GM18520 (cell line): Measurements from ENCODE around the gene TRAF3IP1.
"Not testable (repeated sequence)": the region's sequence is repeated elsewhere in the genome, so short reads cannot be mapped to it uniquely, and the experiment has no call there.

Experiments
- ATAC-seq: cut with Tn5 transposase; IDR thresholded peaks from one replicate; pipeline ENCODE4 v1.9.1; 2021; ENCODE audit not compliant: unreplicated experiment

TRAF3IP1 gene

DNA sequence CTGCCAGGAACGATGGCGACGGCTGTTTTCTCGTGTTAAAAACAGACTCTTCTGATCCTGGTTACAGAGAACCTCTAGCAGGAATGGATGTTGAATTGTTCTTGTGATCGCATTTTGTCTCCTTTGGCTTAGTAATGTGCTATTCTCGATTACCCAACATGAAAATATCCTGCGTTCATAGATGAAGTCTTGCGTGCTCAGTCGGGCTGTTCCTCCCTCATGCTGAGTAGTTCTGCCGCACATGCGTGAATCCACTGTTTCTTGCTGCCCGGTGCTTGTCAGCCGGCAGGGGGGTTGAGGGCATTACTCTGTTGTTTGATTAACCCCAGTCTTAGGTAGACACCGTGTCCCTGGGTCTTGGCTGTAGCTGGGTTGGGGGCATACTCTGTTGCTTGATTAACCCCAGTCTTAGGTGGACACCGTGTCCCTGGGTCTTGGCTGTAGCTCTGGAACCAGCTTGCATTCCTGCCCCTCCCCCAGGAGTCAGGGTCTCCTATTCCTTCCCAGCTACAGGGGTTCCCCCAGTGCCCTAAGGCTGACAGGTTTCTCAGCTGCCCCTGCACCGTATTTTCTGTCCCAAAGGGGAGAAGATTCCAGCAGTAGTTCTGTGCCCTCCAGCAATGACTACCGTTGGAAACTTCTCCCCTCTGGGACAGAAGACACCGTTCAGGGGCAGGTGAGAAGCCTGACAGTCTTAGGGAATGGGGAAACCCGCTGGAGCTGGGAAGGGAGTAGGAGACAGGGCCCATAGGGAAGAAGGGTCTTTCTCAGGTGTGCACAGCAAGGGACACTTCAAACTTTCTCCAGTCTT is 84.3 kb downstream of the TRAF3IP1 start:
- no peak for ATAC-seq

DNA sequence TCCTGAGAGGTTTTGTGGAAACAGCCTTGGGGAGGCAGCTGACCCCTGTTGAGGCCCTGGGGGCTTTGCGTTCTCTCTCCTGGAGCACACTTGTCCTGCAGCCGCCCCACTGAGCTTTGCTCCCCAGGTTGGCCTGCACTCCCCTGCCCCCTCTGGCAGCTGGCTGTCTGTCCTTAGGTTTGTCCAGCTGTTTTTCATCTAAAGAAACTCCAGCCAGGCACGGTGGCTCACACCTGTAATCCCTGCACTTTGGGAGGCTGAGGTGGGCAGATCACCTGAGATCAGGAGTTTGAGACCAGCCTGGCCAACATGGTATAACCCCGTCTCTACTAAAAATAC is 84.9 kb downstream of the TRAF3IP1 start:
- not testable (repeated sequence) for ATAC-seq

DNA sequence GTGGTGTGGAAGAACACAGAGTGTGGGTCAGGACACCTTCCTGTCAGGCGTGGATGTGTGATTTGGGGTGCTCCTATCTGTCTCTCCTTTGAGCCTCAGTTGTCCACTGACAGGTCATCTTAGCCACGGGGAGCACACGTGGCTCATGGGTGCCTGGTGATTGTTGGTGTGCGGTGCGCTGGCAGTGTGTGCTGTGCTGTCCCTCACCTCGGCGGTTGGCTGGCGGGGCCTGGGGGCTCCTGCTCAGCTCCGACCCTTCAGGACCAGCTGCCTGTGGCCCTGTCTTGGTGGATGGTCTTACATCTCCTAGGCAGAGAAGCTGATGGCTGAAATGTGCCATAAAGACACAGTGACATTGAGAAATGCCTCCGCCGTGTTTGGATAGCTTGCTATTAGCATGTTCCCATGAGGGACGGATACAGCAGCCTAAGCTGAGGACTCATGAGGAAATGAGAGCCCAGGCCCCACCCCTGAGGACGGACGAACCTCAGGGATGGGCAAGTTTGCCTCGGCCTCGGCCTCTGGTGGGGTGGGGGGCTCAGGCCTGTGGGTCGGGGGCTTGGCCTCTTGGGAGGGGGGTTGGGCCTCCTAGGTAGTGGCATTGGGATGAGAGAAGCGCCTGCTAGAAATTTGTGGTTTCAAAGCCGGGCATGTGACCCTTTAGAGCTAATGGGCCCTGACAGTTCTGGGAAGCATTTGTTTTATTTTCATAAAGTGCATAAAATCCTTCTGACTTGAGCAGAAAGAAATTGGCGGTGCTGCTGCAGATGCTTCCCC is 86.1 kb downstream of the TRAF3IP1 start:
- no peak for ATAC-seq

GRCh38 chr2:238406998-238407285 is 86.6 kb downstream of the TRAF3IP1 start:
- ATAC-seq: no peak

- ATAC-seq: no peak
Measured at GRCh38 chr2:238407566-238407965, 87.2 kb downstream of the TRAF3IP1 start.

DNA sequence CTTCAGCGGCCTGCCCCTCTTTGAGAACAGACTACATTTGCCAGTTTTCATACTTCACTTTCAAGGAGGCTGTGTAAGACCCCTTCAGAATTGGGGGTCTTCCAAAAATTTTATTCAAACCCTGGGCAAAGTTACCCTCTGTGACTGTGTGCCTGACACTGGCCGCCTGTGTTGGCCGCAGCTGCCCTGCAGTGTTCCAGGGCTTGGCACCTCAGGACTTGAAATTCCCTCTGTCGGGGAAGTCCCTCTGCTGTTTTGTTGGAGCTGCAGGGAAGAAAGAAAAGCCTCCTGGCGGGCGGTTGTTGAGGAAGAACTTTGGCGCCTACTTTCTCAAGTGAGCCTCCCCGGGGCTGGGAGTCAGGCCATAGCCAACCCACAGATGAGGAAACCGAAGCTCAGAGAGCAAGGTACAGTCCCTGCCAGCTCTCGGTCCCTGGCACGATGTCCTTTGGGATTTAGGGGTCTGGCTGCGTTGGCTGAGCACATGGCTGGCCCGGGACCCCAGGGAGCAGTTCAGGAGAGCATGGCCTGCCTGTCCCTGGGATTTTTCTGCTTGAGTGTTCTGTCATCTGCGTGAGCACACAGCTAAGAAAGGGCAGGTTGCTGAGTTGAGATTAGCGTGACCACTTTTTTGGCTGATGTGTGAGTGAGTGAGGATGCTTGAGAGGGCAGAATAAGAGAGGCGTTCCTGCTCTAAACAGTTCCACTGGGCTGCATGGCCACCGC is 88.5 kb downstream of the TRAF3IP1 start:
- no peak for ATAC-seq

DNA sequence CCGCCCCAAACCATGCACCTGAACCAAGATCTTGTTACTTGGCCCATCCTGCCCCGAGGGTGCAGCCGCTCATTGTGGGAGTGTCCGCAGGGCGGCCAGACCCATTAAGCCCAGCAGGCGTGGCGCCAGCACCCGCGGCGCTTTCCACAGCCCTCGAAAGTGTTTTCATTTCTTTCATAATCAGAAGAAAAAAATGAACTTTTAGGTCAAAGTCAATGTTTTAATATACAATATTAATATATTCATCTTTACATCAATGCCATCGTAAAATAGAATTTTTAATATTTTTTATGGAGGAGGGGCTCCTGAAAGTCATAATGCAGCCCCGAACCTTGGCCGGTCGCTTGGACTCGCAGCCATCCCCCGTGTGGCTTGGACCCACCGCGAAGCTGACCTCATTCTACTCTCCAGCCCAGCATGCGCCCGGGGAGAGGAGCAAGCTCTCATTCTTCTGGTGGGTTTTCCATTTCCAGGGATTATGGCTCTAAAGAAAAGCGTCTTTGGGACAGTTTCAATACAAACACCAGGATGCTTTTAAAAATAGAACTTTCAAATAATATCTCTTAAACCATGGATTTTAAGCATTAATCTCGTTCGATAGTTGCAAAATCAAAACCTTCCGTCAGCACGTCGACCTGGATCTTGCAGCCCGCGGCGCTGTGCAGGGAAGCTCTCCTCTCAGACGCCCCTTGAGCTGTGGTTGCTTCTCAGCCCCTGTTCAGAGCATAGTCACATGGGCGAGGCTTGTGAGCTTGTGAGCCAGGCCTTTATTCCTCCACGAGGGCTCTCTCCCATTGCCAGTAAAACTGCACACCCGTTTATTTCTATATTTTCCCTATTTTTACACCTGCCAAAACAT is 89.3 kb downstream of the TRAF3IP1 start:
- ATAC-seq: no peak

DNA sequence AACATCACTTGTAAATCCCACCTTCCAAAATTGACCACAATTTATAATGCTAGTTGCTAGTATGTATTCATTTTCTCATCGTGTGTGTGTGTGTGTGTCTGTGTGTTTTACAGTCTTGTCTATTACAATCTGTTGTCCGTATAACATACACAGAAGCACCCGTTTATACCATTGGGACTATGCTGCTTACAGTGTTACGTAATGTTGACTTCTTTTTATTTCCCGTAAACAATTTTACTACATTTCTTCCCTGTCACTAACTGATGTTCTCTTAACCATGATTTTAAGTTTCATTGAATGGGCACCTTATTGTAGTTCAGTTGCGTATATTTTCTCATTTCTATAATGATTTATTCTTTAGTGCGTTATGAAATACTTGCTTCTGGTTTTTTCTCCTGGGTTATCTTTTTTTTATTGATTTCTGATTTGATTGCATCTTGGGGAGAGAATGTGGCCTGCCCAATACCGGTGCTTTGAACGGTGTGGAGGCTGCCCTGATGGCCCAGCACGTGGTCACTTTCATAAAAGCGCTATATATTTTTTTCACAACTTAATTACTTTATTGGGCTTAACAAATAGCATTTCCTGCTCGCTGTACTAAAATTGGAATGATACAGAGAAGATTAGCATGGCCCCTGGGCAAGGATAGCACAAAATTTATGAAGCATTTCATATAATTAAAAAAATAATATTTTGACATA is 91.9 kb downstream of the TRAF3IP1 start:
- ATAC-seq: no peak

GRCh38 chr2:238413368-238413767 is 93.0 kb downstream of the TRAF3IP1 start:
- ATAC-seq: no peak

DNA sequence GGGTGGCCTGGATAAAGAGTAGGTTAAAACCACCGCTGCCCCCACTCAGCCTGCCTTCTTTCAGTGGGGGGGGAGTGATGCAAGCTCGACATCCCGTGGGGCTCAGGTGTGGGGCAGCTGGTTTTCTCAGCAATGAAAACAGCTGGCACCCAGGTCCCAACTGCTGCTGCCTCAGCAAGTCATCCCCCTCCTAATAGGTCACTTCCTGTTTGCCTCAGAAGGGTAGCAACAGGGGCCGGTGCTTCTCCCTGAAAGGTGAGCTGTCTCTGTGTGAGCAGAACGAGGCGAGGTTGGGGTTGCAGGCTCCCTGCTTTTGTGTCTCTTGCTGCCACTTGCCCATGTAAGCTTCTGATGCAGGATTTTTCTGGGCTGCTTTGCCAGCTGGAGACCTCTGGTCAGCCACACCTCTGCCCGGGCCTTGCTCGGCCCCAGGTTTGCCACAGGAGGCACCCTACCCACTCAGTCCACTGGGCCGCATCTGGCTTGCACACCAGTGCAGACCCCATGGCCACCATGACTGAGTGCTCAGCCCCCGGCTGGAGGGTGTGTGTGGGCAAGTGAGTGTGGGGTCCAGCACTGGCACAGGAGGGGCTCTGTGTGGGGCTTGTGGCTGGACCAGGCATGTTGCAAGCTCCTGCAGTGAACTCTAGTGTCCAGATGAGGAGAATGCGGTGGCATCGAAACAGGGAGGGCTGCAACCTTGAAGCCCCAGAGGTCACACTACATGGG is 94.9 kb downstream of the TRAF3IP1 start:
- ATAC-seq: no peak

GRCh38 chr2:238415893-238416292 is 95.6 kb downstream of the TRAF3IP1 start:
- no peak for ATAC-seq

- no peak for ATAC-seq
Measured at GRCh38 chr2:238418196-238418998, 98.1 kb downstream of the TRAF3IP1 start.

DNA sequence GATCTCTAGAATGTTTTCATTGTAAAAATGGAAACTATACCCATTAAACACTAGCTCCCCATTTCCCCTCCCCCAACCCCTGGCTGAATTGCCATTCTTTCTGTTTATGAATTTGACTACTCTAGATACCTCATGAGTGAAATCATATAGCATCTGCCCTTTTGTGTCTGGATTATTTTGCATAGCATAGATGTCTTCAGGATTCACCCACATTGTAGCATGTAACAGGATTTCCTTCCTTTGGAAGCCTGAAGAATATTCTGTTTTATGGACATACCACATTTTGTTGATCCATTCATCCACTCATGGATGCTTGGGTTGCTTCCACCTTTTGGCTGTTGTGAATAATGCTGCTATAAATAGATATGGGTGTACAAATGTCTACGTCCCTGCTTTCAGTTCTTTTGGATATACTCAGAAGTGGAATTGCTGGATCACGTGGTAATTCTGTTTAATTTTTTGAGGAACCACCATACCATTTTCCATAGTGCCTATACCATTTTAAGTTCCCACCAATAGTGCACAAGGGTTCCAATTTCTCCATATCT is 98.8 kb downstream of the TRAF3IP1 start:
- no peak for ATAC-seq

- no peak for ATAC-seq
Measured at GRCh38 chr2:238420442-238420841, 100.1 kb downstream of the TRAF3IP1 start.

DNA sequence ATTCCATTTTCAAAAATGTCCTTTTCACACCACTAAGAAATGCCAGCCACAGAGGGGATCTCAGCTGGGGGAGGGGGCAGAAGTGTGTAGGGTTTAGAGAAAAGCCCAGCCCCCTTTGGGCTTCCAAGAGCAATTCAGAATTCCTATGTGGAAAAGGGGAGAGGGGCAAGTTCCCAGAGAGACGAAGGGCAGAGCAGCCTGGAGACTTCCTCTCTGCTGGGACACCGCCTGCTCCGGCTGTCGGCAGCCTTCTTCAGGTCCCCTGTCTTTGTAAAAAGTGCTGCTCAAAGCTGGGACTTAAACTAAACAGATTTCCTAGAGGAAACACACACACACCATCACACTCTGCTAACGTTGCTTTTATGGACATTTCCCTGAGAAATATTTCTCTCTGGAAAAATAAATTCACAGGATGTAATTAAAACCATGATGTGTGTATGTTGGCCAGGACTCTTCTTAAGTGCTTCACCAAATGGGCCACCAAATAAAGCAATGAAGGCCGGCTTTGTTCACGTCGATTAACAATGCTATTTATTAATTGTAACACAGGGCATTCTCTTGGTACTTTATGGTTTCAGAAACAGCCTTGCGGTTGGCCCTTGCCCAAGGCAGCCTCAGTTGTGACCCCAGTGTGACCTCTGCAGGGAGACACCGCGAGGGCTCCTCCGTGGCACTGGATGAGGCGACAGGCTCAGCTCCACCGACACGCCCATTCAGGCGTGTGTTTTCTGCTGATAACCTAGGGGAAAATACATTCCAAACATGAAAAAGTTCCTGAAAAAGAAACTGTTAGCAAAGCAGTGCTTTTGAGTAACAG is 100.8 kb downstream of the TRAF3IP1 start:
- no peak for ATAC-seq

GRCh38 chr2:238421695-238422035 is 101.3 kb downstream of the TRAF3IP1 start:
- ATAC-seq: no peak

DNA sequence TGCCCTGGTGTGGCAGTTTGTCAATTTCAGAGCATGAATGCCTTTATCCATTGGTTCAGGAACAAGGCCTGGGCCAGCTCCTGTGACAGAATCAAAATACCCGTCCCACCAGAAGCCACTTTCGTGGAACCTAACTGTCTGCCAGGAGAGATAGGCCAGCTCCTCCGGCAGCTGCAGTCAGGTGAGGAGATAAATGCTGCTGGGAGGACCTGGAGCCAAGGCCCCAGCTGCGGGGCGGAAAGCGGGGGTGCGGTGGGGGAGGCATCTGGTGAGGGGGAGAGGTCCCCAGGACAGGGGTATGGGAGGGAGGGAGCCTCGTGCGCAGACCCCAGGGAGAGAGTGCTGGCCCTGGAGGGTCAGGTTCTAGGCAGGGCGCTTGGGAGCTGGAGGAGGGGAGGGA is 102.0 kb downstream of the TRAF3IP1 start:
- no peak for ATAC-seq

- ATAC-seq: no peak
Measured at GRCh38 chr2:238422940-238423339, 102.6 kb downstream of the TRAF3IP1 start.
